ENCODE data around the gene MSMP. TPM values are rescaled to one million over a fixed set of nuclear protein-coding genes. Genes with fewer than 3 reads are reported as not detected.

The MSMP gene
- total RNA-seq, 6 donors from 2014 or later, result 1.1 to 2.8 TPM; not detected in 4

DNA sequence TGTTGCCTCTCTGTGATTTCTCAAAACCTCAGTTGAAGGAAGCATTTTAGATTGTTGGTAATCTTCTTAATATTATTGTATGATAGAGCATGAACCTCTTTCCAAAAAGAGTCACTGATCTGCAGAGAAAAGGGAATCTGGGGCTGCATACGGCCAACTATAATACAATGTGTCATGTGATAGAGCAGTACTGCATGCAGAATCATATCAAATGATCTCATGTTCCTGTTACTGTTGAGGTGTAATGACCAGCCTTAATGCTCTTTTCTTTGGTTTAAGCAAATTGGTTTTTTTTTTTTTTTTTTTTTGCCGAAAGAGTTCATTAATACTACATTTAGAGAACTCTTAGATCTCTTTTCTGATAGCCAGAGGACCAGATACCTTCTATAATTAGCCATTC is 12.9 kb upstream of the MSMP start:
- DNase-seq, result no peak
- WGBS, 2 donors, result 79 to 82% methylated on average over 2 of the region's 2 CpGs
- H3K27me3 ChIP-seq, result no peaks in the 10 kb centered on the region
- H3K4me3 ChIP-seq, result no peak overlapping the region
- TF ChIP-seq POLR2AphosphoS5 (IDR thresholded peaks at IDR 0.05), result no peak
- TF ChIP-seq EP300 (IDR thresholded peaks at IDR 0.05), result no peak
- no peak for TF ChIP-seq CTCF (IDR thresholded peaks at IDR 0.05)
- no peak for TF ChIP-seq POLR2A (IDR thresholded peaks at IDR 0.05)
- H3K27ac ChIP-seq, result no peak overlapping the region
- no peaks in the 10 kb centered on the region for H3K9me3 ChIP-seq
- H3K4me1 ChIP-seq, result peaks cover 16 to 18% (median 17%) of the 10 kb centered on the region in 4 donors
- ATAC-seq (ENCODE audit: low FRiP score in 2 of 2), result no peak
- no peaks in the 10 kb centered on the region for H3K36me3 ChIP-seq

GRCh38 chr9:35763803-35764202 is 9.7 kb upstream of the MSMP start:
- no peaks in the 10 kb centered on the region for H3K36me3 ChIP-seq
- DNase-seq (no peak), ATAC-seq (ENCODE audit: low FRiP score in 2 of 2) (no peak)
- 91 to 95% methylated on average over 1 of the region's 1 CpG for WGBS, 2 donors
- no peaks in the 10 kb centered on the region for H3K27me3 ChIP-seq
- H3K9me3 ChIP-seq, result no peaks in the 10 kb centered on the region
- no peak overlapping the region for H3K27ac ChIP-seq
- peaks cover 0 to 8% (median 3%) of the 10 kb centered on the region in 4 donors for H3K4me1 ChIP-seq
- H3K4me3 ChIP-seq, result no peak overlapping the region
- TF ChIP-seq POLR2A (IDR thresholded peaks at IDR 0.05), result no peak
- TF ChIP-seq POLR2AphosphoS5 (IDR thresholded peaks at IDR 0.05), result no peak
- TF ChIP-seq EP300 (IDR thresholded peaks at IDR 0.05), result no peak
- TF ChIP-seq CTCF (IDR thresholded peaks at IDR 0.05), result no peak

- DNase-seq (no peak), ATAC-seq (ENCODE audit: low FRiP score in 2 of 2) (no peak)
- Histone ChIP-seq H3K4me1 (peaks cover 1 to 14% (median 8%) of the 10 kb centered on the region in 4 donors), H3K27ac (no peak overlapping the region), H3K27me3 (no peaks in the 10 kb centered on the region), H3K36me3 (no peaks in the 10 kb centered on the region), H3K9me3 (no peaks in the 10 kb centered on the region), H3K4me3 (no peak overlapping the region)
- no peak for TF ChIP-seq EP300 (IDR thresholded peaks at IDR 0.05)
- no peak for TF ChIP-seq POLR2A (IDR thresholded peaks at IDR 0.05)
- no peak for TF ChIP-seq CTCF (IDR thresholded peaks at IDR 0.05)
- TF ChIP-seq POLR2AphosphoS5 (IDR thresholded peaks at IDR 0.05), result no peak
- 84 to 95% methylated on average over 2 of the region's 2 CpGs for WGBS, 2 donors
Measured at GRCh38 chr9:35763181-35763580, 9.1 kb upstream of the MSMP start.

DNA sequence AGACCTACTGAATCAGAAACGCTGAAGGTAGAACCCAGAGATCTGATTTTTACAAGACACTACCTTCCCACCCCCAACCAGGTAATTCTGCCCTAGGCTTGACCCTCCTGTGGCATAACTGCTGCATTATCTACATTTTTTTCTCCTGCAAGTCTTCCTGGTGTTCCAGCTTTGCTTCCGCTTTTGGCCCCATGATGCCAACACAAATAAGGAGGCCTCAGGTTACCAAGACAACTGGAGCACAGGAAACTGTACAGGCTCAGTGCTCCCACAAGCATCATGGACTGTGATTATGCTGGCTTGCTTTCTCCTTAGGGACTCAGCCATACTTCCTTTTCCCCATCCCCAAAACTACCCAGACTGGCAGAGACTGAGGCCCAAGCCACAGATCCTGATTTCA is 6.6 kb upstream of the MSMP start:
- 41 to 58% methylated on average over 2 of the region's 2 CpGs for WGBS, 2 donors

More for the DNA sequence above, 6.6 kb upstream of the MSMP start:
- Histone ChIP-seq H3K27me3 (no peaks in the 10 kb centered on the region), H3K9me3 (no peaks in the 10 kb centered on the region), H3K4me3 (no peak overlapping the region), H3K4me1 (peaks cover 19 to 39% (median 27%) of the 10 kb centered on the region in 4 donors), H3K36me3 (no peaks in the 10 kb centered on the region), H3K27ac (peak overlapping the region in 1 of 4 donors; percentile 5)
- ATAC-seq (ENCODE audit: low FRiP score in 2 of 2) (no peak), DNase-seq (no peak)
- TF ChIP-seq EP300 (IDR thresholded peaks at IDR 0.05) (no peak), POLR2AphosphoS5 (IDR thresholded peaks at IDR 0.05) (no peak), POLR2A (IDR thresholded peaks at IDR 0.05) (no peak), CTCF (IDR thresholded peaks at IDR 0.05) (no peak)
